Lower leg skin (tissue), 3 donors: ENCODE data around the gene COL24A1.

Experiments used
- CTCF ChIP-seq, 3 donors: fragments of 450-650 bp; IDR thresholded peaks; one replicate each; pipeline ENCODE4 v1.5.1; 2016; ENCODE audit warnings: antibody characterized with exemption in 3 of 3, mild to moderate bottlenecking in 3 of 3, moderate library complexity in 2 of 3
- POLR2A ChIP-seq, 2 donors: fragments of 450-650 bp; IDR thresholded peaks; one replicate each; pipeline ENCODE4 v1.6.1; 2016 to 2017; ENCODE audit warnings: antibody characterized with exemption in 2 of 2, mild to moderate bottlenecking in 1 of 2, moderate library complexity in 1 of 2

DNA sequence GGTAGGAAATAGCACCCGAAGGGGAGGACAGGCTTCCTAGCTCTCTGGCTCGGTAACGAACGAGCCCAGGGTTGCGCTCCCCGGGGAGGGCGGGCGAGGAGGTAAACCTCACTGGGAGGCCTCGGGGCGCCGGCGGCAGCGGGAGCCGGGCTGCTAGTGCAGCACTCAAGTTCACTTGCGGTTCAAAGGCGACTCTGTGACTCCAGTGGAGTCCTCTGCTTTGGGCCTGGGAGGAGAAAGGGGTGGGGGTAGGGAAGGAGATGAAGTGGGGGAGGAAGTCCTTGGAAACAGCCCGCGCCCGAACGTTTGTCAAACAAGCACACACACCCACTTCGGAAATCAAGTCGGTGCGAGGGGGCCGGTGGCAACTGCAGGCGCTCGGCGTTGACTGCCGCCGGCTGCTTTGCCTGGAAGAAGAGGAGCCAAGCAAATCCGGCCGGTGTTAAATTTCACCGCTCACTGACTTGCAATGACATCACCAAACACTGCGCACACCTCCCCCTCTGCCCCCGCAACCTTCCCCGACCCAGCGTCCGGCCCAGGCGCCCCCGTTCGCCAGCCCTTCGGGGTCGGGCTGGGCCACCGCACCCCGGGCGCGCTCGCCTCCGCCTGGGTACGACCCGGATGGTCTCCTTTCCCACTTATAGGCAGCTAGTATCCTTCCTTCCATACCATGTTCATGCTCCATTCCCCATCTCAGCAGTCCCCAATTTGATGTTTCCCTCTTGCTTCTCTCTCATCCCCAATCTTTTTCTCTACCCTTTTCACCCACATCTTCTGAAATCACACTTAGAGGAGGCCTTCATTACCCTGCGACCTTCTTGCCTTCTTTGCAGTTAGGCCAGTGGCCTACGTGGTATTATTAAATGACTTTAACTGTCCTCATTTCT lies at the start of gene COL24A1:
- TF ChIP-seq CTCF (IDR thresholded peaks at IDR 0.05) (no peak), POLR2A (IDR thresholded peaks at IDR 0.05) (no peak)
